22Rv1 (cell line): ENCODE results near the gene SCFD2.

Experiments
- H3K27ac ChIP-seq: fragments of 450-650 bp; 2 replicates; pipeline ENCODE4 v1.5.1; 2017
- CTCF ChIP-seq: fragments of 450-650 bp; IDR thresholded peaks from 2 replicates; pipeline ENCODE4 v1.5.1; 2017; ENCODE audit warnings: mild to moderate bottlenecking
- ZFX ChIP-seq: fragments of 450-650 bp; IDR thresholded peaks from 2 replicates; pipeline ENCODE4 v1.6.1; 2017; ENCODE audit warnings: antibody characterized with exemption, borderline replicate concordance

Gene SCFD2

GRCh38 chr4:52903273-52903672 is 462.6 kb downstream of the SCFD2 start:
- TF ChIP-seq CTCF: no peak
- no peak for TF ChIP-seq ZFX
- H3K27ac ChIP-seq: no peak overlapping the region

GRCh38 chr4:52894443-52894842 is 471.4 kb downstream of the SCFD2 start:
- TF ChIP-seq CTCF: no peak
- TF ChIP-seq ZFX: no peak
- no peak overlapping the region for H3K27ac ChIP-seq

GRCh38 chr4:52892880-52893279 is 473.0 kb downstream of the SCFD2 start:
- H3K27ac ChIP-seq: no peak overlapping the region
- TF ChIP-seq ZFX (no peak), CTCF (no peak)

- H3K27ac ChIP-seq: no peak overlapping the region
- TF ChIP-seq ZFX (no peak), CTCF (no peak)
Measured at GRCh38 chr4:52891743-52892142, 474.1 kb downstream of the SCFD2 start.

- TF ChIP-seq ZFX (no peak), CTCF (no peak)
- H3K27ac ChIP-seq: no peak overlapping the region
Measured at GRCh38 chr4:52890521-52890791, 475.4 kb downstream of the SCFD2 start.

GRCh38 chr4:52889778-52890520 is 475.9 kb downstream of the SCFD2 start:
- TF ChIP-seq CTCF (no peak), ZFX (no peak)
- H3K27ac ChIP-seq: no peak overlapping the region

- TF ChIP-seq ZFX (no peak), CTCF (no peak)
- H3K27ac ChIP-seq: no peak overlapping the region
Measured at GRCh38 chr4:52889354-52889753, 476.5 kb downstream of the SCFD2 start.
